Mesothelial cell of epicardium (in vitro differentiated cells): ENCODE data around the gene KDM4C. TPM values are rescaled to one million over a fixed set of nuclear protein-coding genes. Genes with fewer than 3 reads are reported as not detected.
"Not testable (repeated sequence)": the region's sequence is repeated elsewhere in the genome, so short reads cannot be mapped to it uniquely, and the experiment has no call there.

Experiments used
- DNase-seq, 2 experiments: peaks; one replicate each; pipeline ENCODE4 v3.0.0; 2021; ENCODE audit warnings: low spot score in 2 of 2; ENCODE audit not compliant: unreplicated experiment in 2 of 2
- H3K27ac Mint-ChIP-seq: 2 replicates; pipeline ENCODE4 v1.8.0; 2021; ENCODE audit warnings: mixed read lengths
- H3K27me3 Mint-ChIP-seq: 2 replicates; pipeline ENCODE4 v1.8.0; 2021; ENCODE audit warnings: low read depth, mixed read lengths
- H3K36me3 Mint-ChIP-seq: 2 replicates; pipeline ENCODE4 v1.8.0; 2021; ENCODE audit warnings: mixed read lengths
- H3K4me1 Mint-ChIP-seq: 2 replicates; pipeline ENCODE4 v1.8.0; 2021; ENCODE audit warnings: mixed read lengths
- H3K4me3 Mint-ChIP-seq: 2 replicates; pipeline ENCODE4 v1.8.0; 2021; ENCODE audit warnings: mild to moderate bottlenecking, moderate library complexity, mixed read lengths
- H3K9me3 Mint-ChIP-seq: 2 replicates; pipeline ENCODE4 v1.8.0; 2021; ENCODE audit warnings: mixed read lengths
- total RNA-seq: library from RNA; stranded (reverse); gene quantifications from 3 replicates; pipeline ENCODE4 v1.2.1, GENCODE V29; 2021
- TF ChIP-seq, protein P1 (sequence below): fragments of 200-600 bp; sonication (generic); IDR thresholded peaks from one replicate; pipeline ENCODE4 v1.5.0; 2021; ENCODE audit warnings: antibody characterized with exemption; ENCODE audit not compliant: unreplicated experiment

Gene KDM4C
- 25.4 to 26.8 TPM (median 25.7 TPM) in 3 replicates for total RNA-seq

DNA sequence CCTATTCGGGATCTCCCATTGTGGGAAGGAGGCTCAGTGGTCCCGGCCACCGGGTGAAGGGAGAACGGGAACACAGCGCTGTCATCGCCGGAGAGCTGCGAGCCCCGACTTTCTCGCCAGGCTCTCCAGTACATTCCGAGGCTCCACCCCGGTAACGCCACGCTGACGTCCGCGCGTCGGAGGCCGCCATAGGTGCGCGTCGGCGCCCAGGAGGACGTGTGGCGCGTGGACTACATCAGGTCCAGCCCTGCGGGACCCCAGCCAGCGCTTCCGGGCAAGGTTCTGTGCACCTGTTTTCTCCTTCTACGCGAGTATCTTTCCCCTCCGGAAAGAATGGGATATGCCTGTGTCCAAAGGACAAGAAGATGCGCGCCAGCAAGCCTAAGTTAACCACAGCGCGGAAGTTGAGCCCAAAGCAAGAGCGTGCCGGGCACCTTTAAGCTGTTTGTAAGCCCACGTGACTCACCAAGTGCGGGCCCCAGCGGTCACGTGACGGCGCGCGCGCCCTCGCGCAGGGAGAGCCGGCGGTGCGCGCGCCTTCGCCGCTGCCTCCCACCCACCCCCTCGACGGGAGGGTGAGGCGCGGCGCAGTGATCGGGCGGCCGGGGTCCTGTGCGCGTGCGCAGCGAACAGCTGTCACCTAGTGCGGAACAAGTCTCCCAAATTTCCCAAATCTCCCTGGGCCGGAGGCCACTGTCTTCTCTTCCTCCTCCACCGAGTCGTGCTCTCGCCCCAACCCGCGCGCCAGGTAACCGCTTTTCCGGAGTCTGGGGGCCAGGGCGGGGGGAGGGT is at the start of gene KDM4C:
KDM4C (plus strand) TSS at position 518 of the 792 bp plus-strand sequence. CDS start 35,016 bp downstream, outside the sequence.
- Mint-ChIP-seq H3K9me3 (no peaks in the 10 kb centered on the region), H3K4me1 (peaks cover 8% of the 10 kb centered on the region), H3K36me3 (no peaks in the 10 kb centered on the region), H3K4me3 (peak within 1 kb of the TSS; percentile 86), H3K27ac (peak within 1 kb of the TSS; percentile 99), H3K27me3 (no peaks in the 10 kb centered on the region)
- TF ChIP-seq, protein P1, sequence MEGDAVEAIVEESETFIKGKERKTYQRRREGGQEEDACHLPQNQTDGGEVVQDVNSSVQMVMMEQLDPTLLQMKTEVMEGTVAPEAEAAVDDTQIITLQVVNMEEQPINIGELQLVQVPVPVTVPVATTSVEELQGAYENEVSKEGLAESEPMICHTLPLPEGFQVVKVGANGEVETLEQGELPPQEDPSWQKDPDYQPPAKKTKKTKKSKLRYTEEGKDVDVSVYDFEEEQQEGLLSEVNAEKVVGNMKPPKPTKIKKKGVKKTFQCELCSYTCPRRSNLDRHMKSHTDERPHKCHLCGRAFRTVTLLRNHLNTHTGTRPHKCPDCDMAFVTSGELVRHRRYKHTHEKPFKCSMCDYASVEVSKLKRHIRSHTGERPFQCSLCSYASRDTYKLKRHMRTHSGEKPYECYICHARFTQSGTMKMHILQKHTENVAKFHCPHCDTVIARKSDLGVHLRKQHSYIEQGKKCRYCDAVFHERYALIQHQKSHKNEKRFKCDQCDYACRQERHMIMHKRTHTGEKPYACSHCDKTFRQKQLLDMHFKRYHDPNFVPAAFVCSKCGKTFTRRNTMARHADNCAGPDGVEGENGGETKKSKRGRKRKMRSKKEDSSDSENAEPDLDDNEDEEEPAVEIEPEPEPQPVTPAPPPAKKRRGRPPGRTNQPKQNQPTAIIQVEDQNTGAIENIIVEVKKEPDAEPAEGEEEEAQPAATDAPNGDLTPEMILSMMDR: no peak
- peak; percentile 96 for DNase-seq

DNA sequence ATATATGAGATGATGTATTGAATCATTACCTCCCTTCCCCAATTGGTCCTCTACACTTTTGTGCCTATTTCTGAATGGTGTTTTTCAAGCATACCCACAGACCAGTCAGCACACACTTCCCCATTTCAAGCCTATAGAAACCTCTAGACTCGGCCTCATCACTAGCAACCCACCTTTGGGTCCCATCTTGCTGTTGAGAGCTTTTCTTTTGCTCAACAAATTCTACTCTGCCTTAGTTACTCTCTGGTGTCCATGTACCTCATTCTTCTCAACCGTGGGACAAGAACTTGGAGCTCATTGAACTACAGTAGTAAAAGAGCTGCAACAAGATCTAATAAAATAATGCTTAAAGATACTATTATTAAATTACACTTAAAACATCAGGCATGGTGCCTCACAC is 49.0 kb upstream of the KDM4C start:
- peaks cover 9% of the 10 kb centered on the region for H3K4me1 Mint-ChIP-seq
- no peak overlapping the region for H3K27ac Mint-ChIP-seq
- no peak overlapping the region for H3K4me3 Mint-ChIP-seq
- H3K27me3 Mint-ChIP-seq: no peaks in the 10 kb centered on the region
- H3K36me3 Mint-ChIP-seq: peaks cover 3% of the 10 kb centered on the region
- DNase-seq: no peak
- peaks cover 4% of the 10 kb centered on the region for H3K9me3 Mint-ChIP-seq
- TF ChIP-seq, protein P1: no peak

DNA sequence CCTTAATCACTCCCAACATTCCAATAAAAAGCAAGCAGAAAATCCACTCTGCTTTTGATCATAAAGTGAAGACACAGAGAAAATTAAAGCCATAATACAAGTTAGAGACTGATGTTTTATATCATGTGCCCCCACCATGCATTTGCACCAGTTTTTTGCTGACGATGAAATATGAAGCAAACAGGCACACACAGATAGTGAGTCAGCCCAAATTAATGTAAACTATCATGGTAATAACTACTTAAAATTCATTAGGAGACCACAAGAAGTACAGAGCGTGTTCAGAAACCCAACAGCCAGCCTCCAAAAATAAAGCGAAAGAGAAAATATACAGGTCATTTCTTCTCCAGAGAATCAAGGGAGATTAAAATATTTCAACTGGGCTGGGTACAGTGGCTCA is 46.4 kb upstream of the KDM4C start:
- peaks cover 4% of the 10 kb centered on the region for H3K9me3 Mint-ChIP-seq
- DNase-seq: no peak
- H3K36me3 Mint-ChIP-seq: peaks cover 3% of the 10 kb centered on the region
- peaks cover 4% of the 10 kb centered on the region for H3K4me1 Mint-ChIP-seq
- H3K4me3 Mint-ChIP-seq: no peak overlapping the region
- peak overlapping the region; percentile 1 for H3K27ac Mint-ChIP-seq
- H3K27me3 Mint-ChIP-seq: no peaks in the 10 kb centered on the region
- TF ChIP-seq, protein P1: no peak

DNA sequence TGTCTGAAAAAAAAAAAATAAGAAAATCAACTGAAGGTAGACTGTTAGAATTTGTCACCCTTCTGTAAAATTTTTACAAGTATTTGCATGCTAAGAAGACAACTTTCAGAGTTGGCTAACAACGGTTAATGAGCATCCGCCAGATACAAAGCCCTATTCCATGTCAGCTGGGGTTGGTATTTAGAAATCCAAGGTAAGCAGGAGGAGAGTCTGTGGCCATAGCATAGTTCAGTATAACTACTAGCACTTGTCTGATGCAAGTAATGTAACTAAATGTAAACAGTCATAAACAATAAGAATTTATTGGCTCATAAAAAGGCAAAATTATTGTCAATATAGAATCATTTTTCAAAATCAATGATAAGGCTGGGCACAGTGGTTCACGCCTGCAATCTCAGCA is 45.7 kb upstream of the KDM4C start:
- Mint-ChIP-seq H3K9me3 (peaks cover 4% of the 10 kb centered on the region), H3K36me3 (peaks cover 3% of the 10 kb centered on the region), H3K27me3 (no peaks in the 10 kb centered on the region), H3K27ac (no peak overlapping the region), H3K4me3 (no peak overlapping the region), H3K4me1 (peaks cover 4% of the 10 kb centered on the region)
- TF ChIP-seq, protein P1: no peak
- no peak for DNase-seq

DNA sequence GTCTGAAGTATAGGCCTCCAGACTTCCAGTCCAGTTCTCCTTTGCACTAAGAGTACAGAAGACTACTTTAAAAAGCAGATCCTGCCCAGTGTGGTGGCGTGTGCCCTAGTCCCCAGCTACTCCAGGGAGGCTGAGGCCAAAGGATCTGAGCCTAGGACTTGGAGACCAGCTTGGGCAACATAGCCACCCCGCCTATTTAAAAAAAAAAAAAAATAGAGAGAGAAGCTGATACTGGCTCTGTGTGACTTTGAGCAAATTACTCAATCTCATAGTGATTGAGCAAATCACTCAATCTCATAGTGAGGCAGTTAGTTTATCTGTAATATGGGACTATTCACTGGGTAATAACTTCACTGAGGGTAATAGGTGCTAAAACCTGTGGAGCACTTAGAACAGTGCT is 43.6 kb upstream of the KDM4C start:
- TF ChIP-seq, protein P1: no peak
- no peak overlapping the region for H3K27ac Mint-ChIP-seq

DNA sequence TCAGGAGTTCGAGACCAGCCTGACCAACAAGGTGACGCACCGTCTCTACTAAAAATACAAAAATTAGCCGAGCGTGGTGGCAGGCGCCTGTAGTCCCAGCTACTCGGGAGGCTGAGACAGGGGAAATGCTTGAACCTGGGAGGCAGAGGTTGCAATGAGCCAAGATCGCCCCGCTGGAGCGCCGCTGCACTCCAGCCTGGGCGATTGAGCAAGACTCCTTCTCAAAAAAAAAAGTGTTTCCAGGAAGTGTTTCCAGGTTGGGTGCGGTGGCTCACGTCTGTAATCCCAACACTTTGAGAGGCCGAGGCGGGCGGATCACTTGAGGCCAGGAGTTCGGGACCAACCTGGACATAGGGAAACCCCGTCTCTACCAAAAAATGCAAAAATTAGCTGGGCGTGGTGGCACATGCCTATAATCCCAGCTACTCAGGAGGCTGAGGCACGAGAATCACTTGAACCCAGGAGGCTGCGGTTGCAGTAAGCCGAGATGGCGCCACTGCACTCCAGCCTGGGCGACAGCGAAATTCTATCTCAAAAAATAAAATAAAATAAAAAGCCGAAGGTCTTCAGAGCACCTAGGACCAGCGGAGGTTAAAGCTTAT is 42.5 kb upstream of the KDM4C start:
- not testable (repeated sequence) for H3K4me1 Mint-ChIP-seq, H3K36me3 Mint-ChIP-seq, H3K9me3 Mint-ChIP-seq, H3K4me3 Mint-ChIP-seq, DNase-seq, H3K27ac Mint-ChIP-seq, H3K27me3 Mint-ChIP-seq

More for the DNA sequence above, 43.6 kb upstream of the KDM4C start:
- Mint-ChIP-seq H3K9me3 (no peaks in the 10 kb centered on the region), H3K4me1 (peaks cover 4% of the 10 kb centered on the region), H3K27me3 (no peaks in the 10 kb centered on the region), H3K4me3 (no peak overlapping the region), H3K36me3 (no peaks in the 10 kb centered on the region)
- no peak for DNase-seq
